GM12892 (cell line): ENCODE measurements around the gene ADCY4.

ENCODE experiments used
- DNase-seq: peaks from one replicate; pipeline ENCODE4 v3.0.0; 2011; ENCODE audit not compliant: insufficient read length
- FAIRE-seq: peaks from 2 replicates; lab custom pipeline; 2011; peaks lifted over from hg19 to GRCh38; lab: Jason Lieb, UNC
- POLR2A ChIP-seq: IDR thresholded peaks from 2 replicates; pipeline ENCODE4 v1.6.1; 2011; ENCODE audit warnings: low read depth, low read length, control low read depth
- POLR2AphosphoS5 ChIP-seq: IDR thresholded peaks from 2 replicates; pipeline ENCODE4 v1.6.1; 2011; ENCODE audit warnings: low read depth, low read length, control low read depth
- TAF1 ChIP-seq: IDR thresholded peaks from 2 replicates; pipeline ENCODE4 v1.6.1; 2011; ENCODE audit warnings: low read depth, mild to moderate bottlenecking, control low read depth, low read length, borderline replicate concordance

ADCY4 gene

DNA sequence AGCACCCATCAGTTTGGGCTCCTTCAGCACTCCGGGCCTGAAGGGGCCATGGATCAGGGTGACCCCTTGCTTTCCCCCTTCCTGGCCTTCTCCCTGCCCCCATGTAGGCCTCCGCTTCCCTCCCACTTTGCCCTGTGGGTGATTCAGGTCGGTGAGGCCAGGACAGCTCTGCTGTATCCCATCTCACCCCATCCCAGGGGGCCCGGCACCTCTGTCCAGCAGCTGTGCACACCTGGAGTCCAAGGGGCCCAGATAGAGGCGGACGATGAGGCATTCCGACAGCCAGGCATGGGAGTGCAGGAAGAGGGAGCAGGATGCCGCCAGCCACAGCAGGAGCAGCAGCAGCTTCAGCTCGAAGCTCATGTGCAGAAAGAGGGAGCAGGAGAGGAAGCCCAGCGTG lies 12.2 kb downstream of the ADCY4 start:
- DNase-seq (no peak), FAIRE-seq (no peak)
- TF ChIP-seq POLR2AphosphoS5 (no peak), TAF1 (no peak), POLR2A (no peak)

DNA sequence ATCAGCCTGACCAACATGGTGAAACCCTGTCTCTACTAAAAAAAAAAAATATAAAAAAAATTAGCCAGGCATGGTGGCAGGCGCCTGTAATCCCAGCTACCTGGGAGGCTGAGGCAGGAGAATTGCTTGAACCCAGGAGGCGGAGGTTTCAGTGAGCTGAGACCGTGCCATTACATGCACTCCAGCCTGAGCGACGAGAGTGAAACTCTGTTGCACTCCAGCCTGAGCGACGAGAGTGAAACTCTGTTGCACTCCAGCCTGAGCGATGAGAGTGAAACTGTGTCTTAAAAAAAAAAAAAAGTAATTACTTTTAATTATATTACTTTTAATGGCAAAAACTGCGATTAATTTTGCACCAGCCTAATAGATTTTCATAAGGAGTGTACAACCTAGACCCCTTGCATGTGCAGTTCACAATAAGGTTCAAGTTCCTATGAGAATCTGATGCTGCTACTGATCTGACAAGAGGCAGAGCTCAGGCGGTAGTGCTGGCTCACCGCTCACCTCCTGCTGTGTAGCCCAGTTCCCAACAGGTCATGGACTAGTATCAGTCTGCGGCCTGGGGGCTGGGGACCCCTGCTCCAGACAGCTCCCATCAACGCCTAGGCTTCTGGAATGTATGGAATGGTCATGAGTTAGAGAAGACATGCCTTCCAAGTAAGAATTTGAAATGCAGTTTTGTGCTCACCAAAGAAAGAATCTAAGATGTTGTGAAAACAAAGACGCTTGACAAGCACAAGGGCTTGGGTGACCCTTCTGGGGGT lies 13.5 kb downstream of the ADCY4 start:
- no peak for FAIRE-seq

DNA sequence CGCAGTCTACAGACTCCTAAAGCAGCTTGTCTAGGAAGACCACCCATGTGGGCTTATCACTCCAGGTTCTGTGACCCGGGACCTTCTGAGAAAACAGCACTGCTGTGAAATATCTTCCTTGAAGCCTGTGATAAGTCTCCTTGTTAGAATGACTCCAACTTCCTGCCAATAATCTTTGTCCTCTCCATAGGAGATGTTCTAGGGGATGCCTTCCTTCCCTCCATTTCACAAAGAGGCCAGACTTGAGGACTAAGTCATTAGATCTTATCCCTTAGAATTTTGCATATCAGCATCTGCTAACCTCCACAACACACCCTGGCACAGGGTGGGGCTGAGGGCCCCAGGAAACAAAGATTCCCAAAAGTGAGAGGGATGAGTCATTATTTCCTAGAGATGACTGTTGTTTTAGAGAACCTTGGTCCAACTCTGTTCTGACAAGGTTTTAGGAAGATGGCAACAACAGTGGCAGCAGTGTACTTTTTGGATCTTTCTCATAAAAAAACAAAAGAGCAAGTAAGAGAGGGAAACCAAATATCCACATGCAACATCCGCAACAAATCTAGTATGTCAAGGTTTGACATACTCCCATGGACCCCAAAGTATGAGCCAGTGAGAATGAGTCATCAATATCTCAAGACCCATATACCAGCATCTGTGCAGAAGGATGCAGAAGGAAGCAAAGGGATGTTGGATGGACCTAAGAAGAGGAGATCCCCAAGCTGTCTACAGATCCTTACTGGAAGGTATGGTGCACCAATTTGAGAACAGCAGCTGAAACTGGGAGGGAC lies 17.5 kb downstream of the ADCY4 start:
- FAIRE-seq (no peak), DNase-seq (no peak)
- TF ChIP-seq TAF1 (no peak), POLR2AphosphoS5 (no peak), POLR2A (no peak)

More for the DNA sequence above, 13.5 kb downstream of the ADCY4 start:
- no peak for DNase-seq
- TF ChIP-seq POLR2A (no peak), POLR2AphosphoS5 (no peak), TAF1 (no peak)

DNA sequence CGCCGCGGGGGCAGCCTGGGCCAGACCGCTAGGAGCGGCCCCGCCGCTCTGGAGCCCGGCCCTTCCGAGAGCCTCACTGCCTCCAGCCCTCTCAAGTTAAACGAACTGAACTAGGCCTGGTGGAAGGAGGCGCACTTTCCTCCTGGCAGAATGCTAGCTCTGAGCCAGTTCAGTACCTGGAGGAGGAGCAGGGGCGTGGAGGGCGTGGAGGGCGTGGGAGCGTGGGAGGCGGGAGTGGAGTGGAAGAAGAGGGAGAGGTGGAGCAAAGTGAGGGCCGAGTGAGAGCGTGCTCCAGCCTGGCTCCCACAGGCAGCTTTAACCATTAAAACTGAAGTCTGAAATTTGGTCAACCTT lies 18.3 kb downstream of the ADCY4 start:
- TF ChIP-seq TAF1: no peak
- FAIRE-seq (no peak), DNase-seq (no peak)

DNA sequence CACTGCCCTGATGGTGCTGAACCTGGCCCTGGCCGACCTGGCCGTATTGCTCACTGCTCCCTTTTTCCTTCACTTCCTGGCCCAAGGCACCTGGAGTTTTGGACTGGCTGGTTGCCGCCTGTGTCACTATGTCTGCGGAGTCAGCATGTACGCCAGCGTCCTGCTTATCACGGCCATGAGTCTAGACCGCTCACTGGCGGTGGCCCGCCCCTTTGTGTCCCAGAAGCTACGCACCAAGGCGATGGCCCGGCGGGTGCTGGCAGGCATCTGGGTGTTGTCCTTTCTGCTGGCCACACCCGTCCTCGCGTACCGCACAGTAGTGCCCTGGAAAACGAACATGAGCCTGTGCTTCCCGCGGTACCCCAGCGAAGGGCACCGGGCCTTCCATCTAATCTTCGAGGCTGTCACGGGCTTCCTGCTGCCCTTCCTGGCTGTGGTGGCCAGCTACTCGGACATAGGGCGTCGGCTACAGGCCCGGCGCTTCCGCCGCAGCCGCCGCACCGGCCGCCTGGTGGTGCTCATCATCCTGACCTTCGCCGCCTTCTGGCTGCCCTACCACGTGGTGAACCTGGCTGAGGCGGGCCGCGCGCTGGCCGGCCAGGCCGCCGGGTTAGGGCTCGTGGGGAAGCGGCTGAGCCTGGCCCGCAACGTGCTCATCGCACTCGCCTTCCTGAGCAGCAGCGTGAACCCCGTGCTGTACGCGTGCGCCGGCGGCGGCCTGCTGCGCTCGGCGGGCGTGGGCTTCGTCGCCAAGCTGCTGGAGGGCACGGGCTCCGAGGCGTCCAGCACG lies 18.9 kb downstream of the ADCY4 start:
- TF ChIP-seq POLR2AphosphoS5: no peak
- TF ChIP-seq POLR2A: no peak
- TF ChIP-seq TAF1: no peak
- DNase-seq: no peak

DNA sequence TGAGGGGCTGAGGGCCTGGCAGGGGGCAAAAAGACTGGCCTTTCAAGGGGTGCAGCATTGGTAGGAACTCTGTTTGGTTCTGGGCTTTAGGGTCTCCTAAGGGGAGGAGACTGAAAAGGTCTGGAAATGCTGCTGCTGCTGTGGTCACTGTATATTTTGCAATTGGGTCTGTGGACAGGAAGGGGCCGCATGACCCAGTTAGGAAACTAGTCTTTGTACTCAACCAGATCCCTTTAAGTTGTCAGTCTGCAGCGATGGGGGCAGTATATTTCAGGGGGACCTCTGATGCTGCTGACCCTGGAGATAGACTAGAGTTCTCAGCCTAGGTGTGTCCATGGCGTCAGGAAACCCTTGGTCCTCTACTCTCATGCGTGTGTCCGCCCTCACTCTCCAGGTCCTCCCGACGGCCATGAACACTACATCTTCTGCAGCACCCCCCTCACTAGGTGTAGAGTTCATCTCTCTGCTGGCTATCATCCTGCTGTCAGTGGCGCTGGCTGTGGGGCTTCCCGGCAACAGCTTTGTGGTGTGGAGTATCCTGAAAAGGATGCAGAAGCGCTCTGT lies 19.5 kb downstream of the ADCY4 start:
- TF ChIP-seq TAF1 (no peak), POLR2A (no peak), POLR2AphosphoS5 (no peak)
- FAIRE-seq (no peak), DNase-seq (no peak)

More for the DNA sequence above, 18.9 kb downstream of the ADCY4 start:
- FAIRE-seq: no peak

DNA sequence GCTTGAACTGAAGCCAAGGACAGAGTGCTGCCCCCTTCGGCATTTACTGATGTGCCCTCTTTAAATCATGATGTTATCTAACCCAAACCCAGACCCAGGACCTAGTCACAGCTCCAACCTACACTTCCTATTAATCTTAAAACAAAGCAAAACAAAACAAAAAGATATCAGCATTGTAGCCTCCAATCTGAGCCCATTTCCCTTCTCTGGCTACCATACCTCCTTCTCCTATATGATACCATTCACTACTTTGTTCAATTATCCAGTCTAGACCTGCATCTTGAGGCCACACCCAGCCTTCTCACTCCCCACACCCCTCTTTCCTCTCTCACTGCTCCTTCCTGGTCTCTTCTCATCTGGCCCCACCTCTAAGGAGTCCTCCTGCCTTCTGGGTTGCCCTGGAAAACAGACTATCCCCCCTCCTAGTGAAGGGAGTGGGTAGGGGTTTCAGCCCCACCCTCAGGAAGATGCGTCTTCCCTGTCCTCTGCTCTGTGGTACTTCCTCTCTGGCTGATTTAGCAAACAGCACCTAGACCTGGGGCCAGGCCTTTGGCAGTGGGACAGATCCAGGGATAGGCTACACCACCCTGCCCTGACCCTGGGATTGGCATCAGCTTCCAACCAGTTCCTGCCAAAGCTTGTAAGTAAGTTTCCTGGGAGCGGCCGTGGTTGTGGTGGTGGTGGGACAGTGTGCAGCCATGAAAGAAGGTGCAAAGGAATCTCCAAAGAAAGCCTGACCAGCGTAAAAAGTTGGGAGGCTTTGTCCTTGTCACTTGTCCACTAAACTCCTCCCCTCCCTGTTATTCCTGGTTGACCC lies 20.3 kb downstream of the ADCY4 start:
- TF ChIP-seq POLR2A: no peak
- no peak for TF ChIP-seq POLR2AphosphoS5
- no peak for TF ChIP-seq TAF1
- DNase-seq (no peak), FAIRE-seq (no peak)

DNA sequence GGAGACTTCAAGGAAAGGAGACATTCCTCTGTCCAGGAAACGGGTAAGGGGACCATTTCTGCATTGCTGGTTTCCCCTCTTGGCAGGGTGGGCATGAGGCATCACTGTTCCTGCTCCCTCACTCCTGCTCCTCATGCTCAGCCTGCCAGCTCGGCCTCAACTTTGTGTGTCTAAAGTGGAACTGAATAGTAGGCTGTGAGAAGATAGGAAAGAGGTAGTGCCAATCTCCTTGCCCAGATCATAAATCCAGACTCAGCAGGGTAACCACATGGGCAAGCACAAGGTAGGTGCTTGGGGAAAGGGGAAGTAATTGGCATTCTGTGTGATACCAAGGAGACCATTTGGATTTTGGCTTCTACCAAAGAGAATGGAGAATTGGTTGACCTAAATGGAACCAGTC lies 21.0 kb downstream of the ADCY4 start:
- TF ChIP-seq TAF1 (no peak), POLR2A (no peak), POLR2AphosphoS5 (no peak)
- no peak for FAIRE-seq
- no peak for DNase-seq

DNA sequence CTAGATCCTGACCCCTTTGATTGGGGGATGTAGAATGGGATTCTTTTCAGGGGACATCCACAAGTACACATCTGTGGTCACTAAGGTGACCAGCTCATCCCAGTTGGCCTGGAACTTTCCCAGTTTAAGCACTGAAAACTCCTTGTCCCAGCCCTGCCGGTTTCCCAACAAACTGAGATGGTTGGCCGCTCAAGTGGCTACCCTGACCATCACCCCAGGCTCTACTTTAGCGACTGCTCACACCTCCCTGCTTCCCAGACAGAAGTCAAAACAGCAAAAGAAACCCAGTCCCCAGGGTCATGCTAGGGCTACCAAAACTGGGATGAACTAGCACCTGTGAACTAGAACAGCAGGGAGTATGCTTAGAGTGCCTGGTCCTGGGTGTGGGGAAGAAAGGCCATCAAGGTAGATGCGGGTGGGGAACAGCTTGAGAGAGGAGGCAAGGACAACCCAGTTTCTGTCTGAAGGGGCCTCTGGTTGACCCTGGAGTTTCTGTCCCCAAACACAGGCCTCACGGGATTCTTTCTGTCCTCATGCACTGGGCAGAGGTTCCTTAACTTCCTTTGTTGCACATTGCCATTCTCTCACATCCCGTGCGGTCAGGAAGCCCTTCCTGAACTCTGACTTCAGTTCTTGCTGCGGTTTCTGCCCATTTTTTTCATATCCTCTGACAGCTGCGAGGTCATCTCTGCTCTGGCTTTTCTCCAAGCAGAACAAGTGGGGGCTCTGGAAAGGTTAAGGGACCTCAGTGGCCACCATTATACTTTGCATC lies 21.9 kb downstream of the ADCY4 start:
- DNase-seq (no peak), FAIRE-seq (no peak)
- TF ChIP-seq POLR2AphosphoS5 (0 out of 2 replicates have a peak, but pooled peaks have one; percentile 24), POLR2A (no peak)
